Thoracic aorta (tissue), 2 donors: Measurements from ENCODE around the gene ZNF426. TPM values are rescaled to one million over a fixed set of nuclear protein-coding genes. Genes with fewer than 3 reads are reported as not detected.
"Not testable (repeated sequence)": the region's sequence is repeated elsewhere in the genome, so short reads cannot be mapped to it uniquely, and the experiment has no call there.

Experiments used
- ATAC-seq: fragments of 150-250 bp; one replicate; pipeline ENCODE4 v1.8.0; 2017; ENCODE audit warnings: low read depth; ENCODE audit not compliant: insufficient number of reproducible peaks, low FRiP score
- DNase-seq: peaks from one replicate; pipeline ENCODE4 v3.0.0-alpha.2; 2020; ENCODE audit warnings: low spot score
- H3K27ac ChIP-seq, 2 donors: fragments of 200-600 bp; sonication (generic); 1 replicate in 1 of 2; 2 replicates in 1 of 2; pipeline ENCODE4 v1.5.1; 2016; ENCODE audit warnings: mild to moderate bottlenecking in 2 of 2, moderate library complexity in 2 of 2
- H3K27me3 ChIP-seq: fragments of 200-600 bp; sonication (generic); replicated peaks from 2 replicates; pipeline ENCODE4 v1.6.0; 2016; ENCODE audit warnings: mild to moderate bottlenecking; ENCODE audit not compliant: insufficient read depth
- H3K36me3 ChIP-seq: fragments of 200-600 bp; sonication (generic); one replicate; pipeline ENCODE4 v1.5.1; 2016
- H3K4me1 ChIP-seq, 2 donors: fragments of 200-600 bp; sonication (generic); 1 replicate in 1 of 2; 2 replicates in 1 of 2; pipeline versions ENCODE4 v1.5.1 to v1.6.0; 2016; ENCODE audit warnings: low read depth in 2 of 2, mild to moderate bottlenecking in 1 of 2; ENCODE audit not compliant: control insufficient read depth in 1 of 2
- H3K4me3 ChIP-seq: fragments of 200-600 bp; sonication (generic); 2 replicates; pipeline ENCODE4 v1.5.1; 2016; ENCODE audit warnings: mild to moderate bottlenecking
- H3K9me3 ChIP-seq: fragments of 200-600 bp; sonication (generic); 2 replicates; pipeline ENCODE4 v1.5.1; 2016
- total RNA-seq, 2 donors: library from RNA; depleted of rRNA; stranded (reverse); fragments of >200 nt; gene quantifications; one replicate each; pipeline versions ENCODE4 v1.1.0 to v1.2.3, GENCODE V29; 2016
- TF ChIP-seq, protein P1 (sequence below): fragments of 200-600 bp; sonication (generic); IDR thresholded peaks from one replicate; pipeline ENCODE4 v1.5.1; 2019; ENCODE audit warnings: antibody characterized with exemption

Gene ZNF426
- total RNA-seq: 10 to 100 TPM; 10.6 to 17.9 TPM

DNA sequence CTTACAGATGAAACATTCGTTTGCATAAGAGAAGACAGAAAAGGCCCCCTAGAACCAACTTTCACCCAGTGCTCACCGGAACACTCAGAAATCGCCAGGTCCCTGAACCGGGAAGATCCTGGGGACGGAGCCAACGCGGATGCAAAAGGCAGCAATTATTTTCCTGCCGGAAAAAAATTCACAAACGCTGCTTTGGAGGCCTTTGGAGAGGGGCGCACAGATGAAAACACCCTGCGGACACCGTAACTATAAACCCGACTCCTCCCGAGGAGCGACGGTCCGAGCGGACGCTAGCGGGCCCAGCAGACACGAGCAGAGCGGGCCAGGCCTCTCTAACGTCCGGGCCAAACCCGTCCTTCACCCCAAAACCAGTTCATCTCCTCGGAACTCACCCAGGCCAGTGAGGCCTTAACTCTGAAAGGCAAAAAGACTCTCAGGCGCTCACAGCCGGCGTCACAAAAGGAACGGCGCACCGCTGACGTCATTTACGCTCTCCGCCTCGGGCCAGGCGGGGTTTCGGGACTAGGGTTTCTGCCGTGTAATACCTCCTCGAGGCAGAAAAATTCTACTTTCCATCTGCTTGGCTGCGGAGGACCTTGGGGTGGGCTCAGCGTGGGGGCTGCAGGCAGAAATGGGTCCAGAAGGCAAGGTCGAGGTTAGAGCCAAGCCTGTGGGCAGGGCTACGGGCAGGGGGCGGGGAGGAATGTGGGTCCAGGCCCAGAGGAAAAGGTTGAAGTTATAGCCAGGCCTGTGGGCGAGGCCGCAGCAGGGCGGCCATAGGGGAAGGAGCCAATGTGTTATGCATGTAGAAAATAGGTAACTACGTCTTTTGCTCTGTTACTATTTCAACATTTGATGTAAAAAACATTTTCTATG lies at the start of gene ZNF426:
Gene ZNF426, minus strand, starts transcription at position 463 of the 876 bp plus-strand sequence. CDS start 2,413 bp downstream, outside the sequence.
- H3K36me3 ChIP-seq: peaks cover 29% of the 10 kb centered on the region
- peak within 1 kb of the TSS; percentile 91 to 93 for H3K27ac ChIP-seq
- peaks cover 6 to 19% of the 10 kb centered on the region in 2 donors for H3K4me1 ChIP-seq
- DNase-seq (peak; percentile 57), ATAC-seq (peak; percentile 89)
- H3K9me3 ChIP-seq: peaks cover 8% of the 10 kb centered on the region
- no peaks in the 10 kb centered on the region for H3K27me3 ChIP-seq
- peak within 1 kb of the TSS; percentile 74 for H3K4me3 ChIP-seq
- TF ChIP-seq, protein P1, sequence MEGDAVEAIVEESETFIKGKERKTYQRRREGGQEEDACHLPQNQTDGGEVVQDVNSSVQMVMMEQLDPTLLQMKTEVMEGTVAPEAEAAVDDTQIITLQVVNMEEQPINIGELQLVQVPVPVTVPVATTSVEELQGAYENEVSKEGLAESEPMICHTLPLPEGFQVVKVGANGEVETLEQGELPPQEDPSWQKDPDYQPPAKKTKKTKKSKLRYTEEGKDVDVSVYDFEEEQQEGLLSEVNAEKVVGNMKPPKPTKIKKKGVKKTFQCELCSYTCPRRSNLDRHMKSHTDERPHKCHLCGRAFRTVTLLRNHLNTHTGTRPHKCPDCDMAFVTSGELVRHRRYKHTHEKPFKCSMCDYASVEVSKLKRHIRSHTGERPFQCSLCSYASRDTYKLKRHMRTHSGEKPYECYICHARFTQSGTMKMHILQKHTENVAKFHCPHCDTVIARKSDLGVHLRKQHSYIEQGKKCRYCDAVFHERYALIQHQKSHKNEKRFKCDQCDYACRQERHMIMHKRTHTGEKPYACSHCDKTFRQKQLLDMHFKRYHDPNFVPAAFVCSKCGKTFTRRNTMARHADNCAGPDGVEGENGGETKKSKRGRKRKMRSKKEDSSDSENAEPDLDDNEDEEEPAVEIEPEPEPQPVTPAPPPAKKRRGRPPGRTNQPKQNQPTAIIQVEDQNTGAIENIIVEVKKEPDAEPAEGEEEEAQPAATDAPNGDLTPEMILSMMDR: no peak

DNA sequence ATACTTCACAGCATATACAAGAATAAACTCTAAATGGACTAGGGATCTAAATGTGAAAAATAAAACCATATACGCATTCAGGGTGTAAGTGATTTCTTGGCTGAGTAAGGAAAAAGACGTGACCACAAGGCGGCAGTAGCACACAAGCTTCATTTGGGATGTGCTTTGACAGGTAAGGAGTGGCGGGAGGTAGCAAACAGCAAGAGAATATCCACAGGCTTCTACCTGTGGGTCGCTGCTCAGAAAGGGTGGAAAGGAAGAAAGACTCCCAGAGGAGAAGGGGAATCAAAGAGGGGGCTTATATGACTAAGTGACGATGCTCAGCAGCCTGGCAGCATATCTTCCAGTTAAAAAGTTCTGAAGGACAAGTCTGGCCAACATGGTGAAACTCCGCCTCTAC lies 48.3 kb upstream of the ZNF426 start:
- DNase-seq: peak; percentile 2
- Histone ChIP-seq H3K27me3 (no peaks in the 10 kb centered on the region), H3K27ac (no peak overlapping the region), H3K4me3 (no peak overlapping the region), H3K9me3 (no peaks in the 10 kb centered on the region), H3K4me1 (peaks cover 9 to 16% of the 10 kb centered on the region in 2 donors), H3K36me3 (no peaks in the 10 kb centered on the region)
- no peak for ATAC-seq
- TF ChIP-seq, protein P1: peak; percentile 32

DNA sequence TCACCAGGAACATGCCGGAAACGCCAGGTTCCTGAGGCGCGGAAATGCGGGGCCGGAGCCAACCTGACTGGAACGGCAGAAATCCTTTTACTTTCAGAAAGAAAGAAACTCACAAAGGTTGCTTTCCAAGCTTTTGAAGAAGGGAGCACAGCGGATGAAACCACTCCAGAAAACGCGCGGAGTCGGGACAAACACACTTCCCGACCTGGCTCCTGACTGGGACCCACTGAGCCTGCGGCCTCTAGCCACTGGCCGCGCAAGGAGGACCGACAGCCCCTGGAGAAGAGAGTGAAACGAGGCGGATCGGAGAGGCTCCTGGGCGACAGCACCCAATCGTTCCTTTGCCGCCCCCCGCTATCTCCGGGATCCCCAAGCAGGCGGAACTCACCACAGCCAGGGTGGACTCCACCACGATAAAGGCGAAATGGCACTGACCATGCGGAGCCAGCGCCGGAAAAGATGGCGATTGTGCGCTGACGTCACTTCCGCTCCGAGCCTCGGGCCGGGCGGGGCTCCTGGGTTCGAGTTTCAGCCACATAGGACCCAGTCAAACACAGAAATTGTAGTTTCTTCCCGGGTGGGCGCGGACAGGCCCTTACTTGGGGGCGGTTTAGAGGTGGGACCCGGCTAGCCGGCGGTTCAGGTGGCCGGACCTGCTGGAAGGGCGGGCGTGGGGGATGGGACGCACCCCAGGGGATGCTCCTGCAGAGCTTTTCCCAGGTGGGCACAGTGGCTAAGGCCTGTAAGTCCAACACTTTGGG lies 45.8 kb upstream of the ZNF426 start, which contains the start of gene ZNF121:
Gene ZNF121, minus strand, starts transcription at position 432 of the 761 bp plus-strand sequence. CDS start 16,407 bp downstream, outside the sequence.
- ATAC-seq (peak; percentile 69), DNase-seq (peak; percentile 19)
- no peaks in the 10 kb centered on the region for H3K27me3 ChIP-seq
- peak within 1 kb of the TSS; percentile 86 for H3K4me3 ChIP-seq
- H3K9me3 ChIP-seq: peaks cover 10% of the 10 kb centered on the region
- H3K36me3 ChIP-seq: peaks cover 4% of the 10 kb centered on the region
- peaks cover 9 to 16% of the 10 kb centered on the region in 2 donors for H3K4me1 ChIP-seq
- TF ChIP-seq, protein P1: no peak
- peak within 1 kb of the TSS; percentile 86 to 94 for H3K27ac ChIP-seq

DNA sequence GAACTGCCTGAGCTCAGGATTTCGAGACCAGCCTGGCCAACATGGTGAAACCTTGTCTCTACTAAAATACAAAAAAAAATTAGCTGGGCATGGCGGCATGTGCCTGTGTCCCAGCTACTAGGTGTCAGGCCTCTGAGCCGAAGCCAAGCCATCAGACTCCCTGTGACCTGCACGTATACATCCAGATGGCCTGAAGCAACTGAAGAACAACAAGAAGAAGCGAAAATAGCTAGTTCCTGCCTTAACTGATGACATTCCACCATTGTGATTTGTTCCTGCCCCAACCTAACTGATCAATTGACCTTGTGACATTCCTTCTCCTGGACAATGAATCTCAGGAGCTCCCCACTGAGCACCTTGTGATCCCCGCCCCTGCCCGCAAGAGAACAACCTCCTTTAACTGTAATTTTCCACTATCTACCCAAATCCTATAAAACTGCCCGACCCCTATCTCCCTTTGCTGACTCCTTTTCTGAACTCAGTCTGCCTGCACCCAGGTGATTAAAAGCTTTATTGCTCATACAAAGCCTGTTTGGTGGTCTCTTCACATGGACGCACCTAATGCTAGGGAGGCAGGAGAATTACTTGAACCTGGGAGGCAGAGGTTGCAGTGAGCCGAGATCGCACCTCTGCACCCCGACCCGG lies 43.8 kb upstream of the ZNF426 start:
- H3K4me3 ChIP-seq, DNase-seq, ATAC-seq, H3K27ac ChIP-seq, H3K27me3 ChIP-seq, H3K36me3 ChIP-seq: not testable (repeated sequence)
- H3K9me3 ChIP-seq: peaks cover 26% of the 10 kb centered on the region
- peaks cover 9 to 16% of the 10 kb centered on the region in 2 donors for H3K4me1 ChIP-seq

DNA sequence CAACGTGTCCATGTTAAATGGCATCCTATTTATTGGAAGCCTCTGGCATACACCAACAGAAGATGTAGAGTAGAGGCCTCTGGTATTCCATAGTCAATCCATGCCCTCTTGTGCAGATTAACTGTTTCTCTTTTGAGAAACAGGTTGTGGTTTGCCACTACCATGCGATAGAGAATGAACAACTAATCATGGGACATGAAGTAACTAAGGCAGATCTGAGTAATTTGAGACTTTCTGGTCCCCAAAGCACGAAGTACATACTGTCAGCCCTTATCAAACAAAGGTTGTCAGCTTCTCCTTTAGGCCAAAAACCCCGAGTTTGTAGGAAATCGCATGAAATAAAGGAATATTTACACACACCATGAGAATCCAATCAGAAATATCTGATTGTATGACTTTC lies 42.3 kb upstream of the ZNF426 start:
- TF ChIP-seq, protein P1: no peak
- Histone ChIP-seq H3K27me3 (no peaks in the 10 kb centered on the region), H3K36me3 (peaks cover 6% of the 10 kb centered on the region), H3K4me1 (peaks cover 9 to 16% of the 10 kb centered on the region in 2 donors), H3K27ac (no peak overlapping the region), H3K9me3 (peaks cover 41% of the 10 kb centered on the region), H3K4me3 (no peak overlapping the region)
- DNase-seq (no peak), ATAC-seq (no peak)
